HG02885 (cell line): Measurements from ENCODE around the gene APOL4.
"Not testable (repeated sequence)": the region's sequence is repeated elsewhere in the genome, so short reads cannot be mapped to it uniquely, and the experiment has no call there.

Experiments used
- ATAC-seq: cut with Tn5 transposase; IDR thresholded peaks from one replicate; pipeline ENCODE4 v1.9.1; 2021; ENCODE audit warnings: mild to moderate bottlenecking; ENCODE audit not compliant: unreplicated experiment, poor library complexity

The APOL4 gene, protein sequence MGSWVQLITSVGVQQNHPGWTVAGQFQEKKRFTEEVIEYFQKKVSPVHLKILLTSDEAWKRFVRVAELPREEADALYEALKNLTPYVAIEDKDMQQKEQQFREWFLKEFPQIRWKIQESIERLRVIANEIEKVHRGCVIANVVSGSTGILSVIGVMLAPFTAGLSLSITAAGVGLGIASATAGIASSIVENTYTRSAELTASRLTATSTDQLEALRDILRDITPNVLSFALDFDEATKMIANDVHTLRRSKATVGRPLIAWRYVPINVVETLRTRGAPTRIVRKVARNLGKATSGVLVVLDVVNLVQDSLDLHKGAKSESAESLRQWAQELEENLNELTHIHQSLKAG

DNA sequence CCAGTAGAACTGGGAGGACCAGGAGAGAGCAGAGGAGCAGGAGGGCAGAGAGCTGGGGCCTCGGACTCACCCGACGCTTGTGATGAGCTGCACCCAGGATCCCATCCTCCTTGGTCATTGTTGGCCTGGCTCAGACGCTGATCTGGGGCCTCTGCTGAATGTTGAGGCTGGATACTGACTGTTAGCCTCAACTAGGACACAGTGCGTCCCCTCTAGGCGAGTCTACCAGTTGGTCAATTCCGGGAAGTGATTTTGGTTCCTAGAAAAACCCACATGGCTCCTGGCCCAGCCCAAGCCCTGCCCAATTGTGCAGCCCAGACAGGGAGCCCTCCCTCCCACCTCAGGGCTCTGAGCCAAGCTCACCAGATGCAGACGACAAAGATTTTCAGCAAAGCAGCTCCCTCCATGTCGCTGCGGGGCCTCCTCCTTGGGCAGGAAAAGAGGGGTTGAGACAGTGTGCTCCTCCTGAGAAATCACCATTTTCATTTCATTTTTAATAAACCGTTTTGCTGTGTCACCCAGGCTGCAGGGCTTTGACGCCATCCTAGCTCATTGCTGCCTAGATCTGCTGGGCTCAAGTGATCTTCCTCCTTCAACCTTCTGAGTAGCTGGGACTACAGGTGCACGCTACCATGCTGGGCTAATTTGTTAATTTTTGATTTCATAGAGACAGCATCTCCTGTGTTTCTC lies at the start of gene APOL4:
APOL4 (minus strand) TSS at position 180 of the 690 bp plus-strand sequence; CDS start at position 105, 75 bp downstream.
- no peak for ATAC-seq

DNA sequence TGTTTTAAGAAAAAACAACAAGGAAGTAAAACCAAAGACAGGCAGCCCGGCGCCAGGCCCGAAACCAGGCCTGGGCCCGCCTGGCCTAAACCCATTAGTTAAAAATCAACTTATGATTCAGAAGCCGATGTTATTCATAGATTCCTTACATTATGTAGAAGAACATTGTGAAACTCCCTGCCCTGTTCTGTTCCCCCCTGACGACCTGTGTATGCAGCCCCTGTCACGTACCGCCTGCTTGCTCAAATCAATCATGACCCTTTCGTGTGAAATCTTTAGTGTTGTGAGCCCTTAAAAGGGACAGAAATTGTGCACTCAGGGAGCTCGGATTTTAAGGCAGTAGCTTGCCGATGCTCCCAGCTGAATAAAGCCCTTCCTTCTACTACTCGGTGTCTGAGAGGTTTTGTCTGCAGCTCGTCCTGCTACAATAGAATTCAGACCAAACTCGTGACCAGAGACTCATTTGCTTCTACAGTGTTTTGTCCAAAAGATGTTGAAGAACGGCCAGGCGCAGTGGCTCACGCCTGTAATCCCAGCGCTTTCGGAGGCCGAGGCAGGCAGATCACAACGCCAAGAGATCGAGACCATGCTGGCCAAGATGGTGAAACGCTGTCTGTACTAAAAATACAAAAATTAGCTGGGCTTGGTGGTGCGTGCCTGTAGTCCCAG lies 48.8 kb upstream of the APOL4 start:
- not testable (repeated sequence) for ATAC-seq

DNA sequence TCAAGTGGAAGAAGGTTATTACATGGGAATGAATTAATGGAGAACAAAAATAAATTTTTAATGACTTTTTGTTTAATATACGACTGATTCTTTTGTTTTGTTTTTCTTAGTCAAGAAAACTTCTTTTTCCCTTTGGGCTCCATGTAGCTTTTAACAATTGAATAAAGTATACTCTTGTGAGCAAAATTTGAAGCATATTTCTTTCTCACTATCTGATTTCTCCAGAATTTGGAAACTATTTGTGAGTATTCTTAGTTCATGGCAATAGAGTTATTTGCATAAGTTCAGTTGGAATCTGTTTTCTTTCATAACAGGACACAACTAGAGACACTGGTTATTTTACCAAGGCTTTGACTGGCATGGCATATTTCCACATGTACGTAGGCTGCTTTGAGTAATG lies 47.6 kb upstream of the APOL4 start:
- no peak for ATAC-seq

DNA sequence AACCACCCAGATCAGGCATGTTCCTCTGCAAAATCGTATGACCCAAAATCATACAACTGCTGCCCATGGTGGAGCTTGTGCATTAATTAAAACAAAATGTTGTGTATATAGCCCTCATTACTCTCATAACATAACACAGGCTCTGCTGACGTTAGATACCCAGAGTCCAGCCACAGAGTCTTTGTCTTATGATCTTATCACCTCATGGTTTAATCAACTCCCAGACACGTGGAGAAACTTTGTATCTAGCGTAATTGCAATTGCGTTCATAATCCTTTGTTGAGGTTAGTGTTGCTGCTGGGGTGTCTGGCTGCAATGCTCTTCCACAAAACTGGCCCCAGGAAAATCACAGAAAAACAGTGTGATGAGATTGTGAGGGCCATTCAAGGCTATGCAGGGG lies 46.3 kb upstream of the APOL4 start:
- ATAC-seq, result no peak

DNA sequence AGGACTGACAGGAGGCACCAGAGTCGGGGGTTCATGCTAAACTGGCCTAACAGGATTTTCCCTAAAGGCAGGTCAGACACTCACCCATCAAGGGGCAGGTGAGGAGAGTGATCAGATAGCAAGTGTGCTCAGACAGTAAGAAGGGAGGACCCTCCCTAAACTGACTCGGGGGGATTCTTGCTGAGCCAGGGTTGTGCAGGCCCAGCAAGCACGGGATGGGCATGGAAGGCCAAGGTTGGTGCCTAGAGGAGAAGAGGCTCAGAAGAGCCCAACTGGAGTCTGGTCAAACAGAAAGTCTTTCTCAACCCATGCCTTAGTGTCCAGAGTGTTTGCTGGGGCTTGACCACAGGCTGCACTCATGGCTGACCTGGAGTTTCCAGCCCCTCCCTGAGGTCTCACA lies 45.1 kb upstream of the APOL4 start:
- no peak for ATAC-seq

DNA sequence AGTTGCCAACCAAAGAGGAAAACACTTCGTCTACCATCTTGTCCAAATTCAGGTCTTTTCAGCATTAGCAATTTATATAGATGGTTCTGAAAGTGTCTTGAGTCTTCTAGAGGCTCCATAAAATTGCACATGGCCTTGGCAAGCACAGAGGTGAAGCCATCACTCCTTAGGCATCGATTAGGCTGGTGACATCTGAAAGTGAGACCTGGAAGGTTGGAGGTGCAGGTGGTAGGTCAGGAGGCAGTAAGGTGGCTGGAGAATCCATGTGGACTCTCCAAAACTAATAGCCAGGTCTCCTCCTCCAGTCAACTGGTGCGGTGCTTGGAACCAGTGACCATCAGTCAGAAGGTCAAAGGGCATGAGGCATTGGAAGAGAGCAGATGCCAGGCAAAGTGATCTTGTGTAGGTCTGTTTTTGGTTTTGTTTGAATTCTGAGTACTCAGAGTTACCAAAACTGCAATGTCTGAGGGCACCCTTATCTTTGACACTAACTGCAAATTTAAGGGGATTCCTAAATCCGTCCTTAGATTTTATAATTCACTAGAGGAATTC lies 44.3 kb upstream of the APOL4 start:
- ATAC-seq, result no peak

DNA sequence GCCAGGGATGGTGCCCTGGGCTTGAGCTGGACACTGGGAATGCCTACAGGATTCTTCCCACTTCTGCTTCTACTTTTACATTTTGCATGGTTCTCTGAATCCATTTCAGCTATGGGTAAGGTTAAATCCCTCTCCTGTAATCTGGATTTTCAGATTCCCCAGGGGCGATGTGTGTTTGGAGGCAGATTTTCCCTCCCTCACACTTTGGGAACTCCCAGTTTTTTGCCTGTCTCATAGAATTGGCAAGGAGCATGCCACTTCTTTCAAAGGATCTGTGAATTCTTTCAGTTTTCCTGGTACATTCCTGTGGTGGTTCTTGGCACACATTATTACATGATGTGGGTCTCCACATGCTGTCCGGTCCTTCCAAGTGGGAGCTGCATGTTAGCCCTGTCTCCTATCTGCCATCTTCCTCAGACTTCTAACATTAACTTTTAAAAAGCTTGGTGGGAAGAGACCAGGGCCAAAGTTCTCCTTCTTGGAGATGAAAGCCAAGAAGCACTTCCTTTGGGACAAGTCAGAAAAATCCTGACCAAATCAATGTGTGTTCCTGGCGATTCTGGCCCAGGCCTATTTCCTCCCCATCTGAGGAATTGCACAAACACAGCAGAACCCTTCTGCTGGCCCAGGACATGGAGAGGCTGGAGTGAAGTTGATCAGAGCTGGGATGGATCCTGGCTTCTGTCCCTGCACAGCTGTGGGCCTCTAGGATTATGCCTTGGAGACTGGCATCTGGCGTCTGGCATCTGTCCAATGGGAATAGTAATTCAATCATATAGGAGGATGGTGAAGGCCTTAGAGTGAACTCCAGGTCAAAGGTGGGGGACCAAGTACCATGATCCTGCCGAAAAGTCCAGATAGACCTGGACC lies 43.1 kb upstream of the APOL4 start:
- ATAC-seq, result no peak

DNA sequence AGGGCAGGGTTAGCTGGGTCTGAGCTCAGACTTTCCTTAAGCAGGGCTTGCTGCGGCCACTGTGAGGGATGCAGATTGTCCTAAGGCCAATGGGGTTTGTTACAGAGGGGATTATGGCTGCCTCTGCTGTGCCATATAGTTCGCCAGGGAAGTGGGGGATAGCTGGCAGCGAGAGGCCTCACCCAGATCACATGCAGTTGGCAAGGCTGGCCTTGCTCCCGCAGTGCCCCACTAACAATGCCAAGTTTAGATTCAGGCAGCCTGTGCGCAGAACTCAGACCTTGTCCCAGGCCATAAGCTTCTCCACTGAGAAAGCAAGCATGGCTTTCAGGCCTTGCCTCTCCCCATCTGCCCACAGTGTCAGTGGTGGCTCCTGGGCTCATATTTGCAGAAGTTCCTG lies 42.4 kb upstream of the APOL4 start:
- no peak for ATAC-seq

DNA sequence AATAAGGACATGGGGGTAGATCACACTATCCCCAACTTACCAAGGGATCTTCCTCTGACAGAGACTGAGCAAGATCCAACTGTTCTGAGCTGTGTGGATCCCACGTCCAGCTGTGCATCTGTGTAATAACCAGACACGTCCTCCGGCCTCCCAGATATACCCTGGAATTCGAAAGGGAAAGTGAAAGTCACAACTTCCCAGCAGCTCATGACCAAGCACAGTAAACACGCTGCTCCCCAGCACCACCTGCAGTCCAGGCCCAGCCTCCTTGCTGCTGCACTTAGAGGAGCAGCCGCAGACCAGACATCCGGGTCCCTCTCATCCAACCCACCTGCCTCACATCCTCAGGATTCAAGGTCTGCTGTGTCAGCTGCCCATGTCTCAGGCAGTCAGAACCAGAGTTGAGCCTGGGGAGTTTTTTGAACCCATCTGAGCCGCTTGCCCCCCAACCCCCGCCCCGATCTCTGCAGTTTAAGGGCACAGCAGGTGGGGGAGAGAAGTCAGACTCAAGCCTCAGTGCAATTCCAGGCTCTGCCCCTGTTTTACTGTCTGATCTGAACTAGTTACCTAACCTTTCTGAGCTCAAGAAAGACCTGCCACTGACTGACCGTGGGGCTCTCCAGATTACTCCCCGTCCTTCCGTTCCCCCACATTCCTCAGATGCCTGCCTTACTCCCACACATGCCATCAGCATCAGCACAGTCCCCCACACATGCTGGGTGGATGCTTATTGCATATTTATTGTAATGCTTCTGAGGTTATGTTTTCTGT lies 38.0 kb upstream of the APOL4 start, which contains the start of gene APOL2:
APOL2 (minus strand) TSS at position 127 of the 771 bp plus-strand sequence. CDS start 6,365 bp downstream, outside the sequence.
- ATAC-seq, result peak; percentile 93

DNA sequence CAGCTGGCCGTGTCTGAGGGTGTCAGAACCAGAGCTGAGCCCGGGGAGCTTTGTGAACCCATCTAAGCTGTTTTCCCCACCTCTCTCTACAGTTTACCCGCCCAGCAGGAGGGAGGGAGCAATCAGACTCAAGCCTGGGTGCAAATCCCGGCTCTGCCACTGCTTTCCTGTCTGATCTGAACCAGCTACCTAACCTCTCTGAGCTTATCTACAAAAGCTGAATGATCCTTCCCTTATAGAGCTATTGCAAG lies 37.5 kb upstream of the APOL4 start:
- ATAC-seq, result peak; percentile 14

DNA sequence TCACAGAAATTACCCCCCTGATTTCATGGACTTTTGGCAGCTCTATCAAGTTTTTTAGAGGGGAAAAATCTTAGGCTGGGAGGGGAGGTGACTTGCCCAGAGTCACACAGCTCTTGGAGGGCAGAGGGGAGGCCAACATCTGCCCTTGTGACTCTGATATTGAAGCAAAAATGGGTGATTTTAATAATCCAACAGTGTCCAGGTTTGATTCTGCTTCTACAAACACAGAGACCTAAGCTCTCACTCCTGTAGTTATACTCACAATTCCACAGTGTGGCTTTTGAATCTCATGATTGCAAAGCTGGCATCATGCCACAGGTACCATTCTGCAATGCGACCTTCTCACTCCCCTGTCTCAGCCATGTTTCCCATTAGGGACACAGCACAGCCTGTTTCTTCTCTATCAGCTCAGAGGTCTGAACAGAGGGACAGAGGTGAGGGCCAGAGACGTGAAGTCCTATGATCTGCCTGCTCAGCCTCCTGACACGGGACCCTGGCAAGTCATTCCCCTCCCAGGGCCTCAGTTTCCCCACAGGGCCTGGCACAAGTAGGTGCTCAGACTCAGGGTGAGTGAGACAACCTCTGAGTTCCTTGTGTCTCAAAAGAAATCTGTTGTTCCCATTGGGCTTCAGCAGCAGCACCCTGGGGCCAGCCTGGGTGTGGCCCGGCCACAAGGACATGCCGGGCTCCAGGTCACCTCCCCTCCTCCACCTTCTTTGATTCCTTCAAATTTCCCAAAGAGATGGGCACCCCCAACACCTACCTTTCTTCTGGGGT lies 37.0 kb upstream of the APOL4 start:
- ATAC-seq, result no peak

DNA sequence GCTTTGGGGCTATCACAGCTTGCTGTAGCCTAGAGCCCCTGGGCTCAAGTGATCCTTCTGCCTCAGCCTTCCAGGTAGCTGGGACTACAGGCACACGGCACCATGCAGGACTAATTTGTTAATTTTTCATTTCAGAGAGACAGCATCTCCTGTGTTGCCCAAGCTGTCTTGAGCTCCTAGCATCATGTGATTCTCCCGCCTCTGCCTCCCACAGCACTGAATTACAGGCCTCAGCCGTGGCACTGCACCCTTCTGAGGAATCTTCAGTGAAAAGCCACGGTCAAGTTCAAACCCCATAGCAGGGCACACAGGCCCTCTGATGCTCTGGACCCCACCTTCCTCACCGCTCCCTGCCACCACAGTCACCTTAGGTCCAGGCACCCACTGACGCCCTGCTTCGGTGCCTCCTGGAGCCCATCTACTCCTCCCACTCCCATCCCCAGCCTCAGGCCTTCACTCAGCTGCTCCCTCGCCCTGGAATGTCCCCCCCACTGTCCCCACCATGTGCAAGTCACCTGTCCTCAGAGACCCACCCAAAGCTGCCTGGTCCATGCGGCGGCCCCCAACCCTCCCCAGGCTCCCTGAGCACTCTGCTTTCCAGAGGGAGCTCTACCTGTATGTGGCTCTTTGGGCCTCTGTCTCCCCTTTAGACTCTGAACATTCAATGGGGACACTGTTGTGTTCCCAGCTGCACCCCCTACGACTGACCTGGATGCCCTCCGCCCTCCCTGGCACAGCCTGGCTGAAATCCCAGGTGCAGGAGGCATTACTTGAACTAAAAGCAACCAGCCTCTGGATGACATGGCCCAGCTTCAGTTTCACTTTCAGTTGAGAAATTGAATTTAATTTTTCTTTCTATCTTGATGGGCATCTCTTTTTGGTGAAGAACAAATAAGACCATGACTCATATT lies 36.1 kb upstream of the APOL4 start:
- no peak for ATAC-seq

DNA sequence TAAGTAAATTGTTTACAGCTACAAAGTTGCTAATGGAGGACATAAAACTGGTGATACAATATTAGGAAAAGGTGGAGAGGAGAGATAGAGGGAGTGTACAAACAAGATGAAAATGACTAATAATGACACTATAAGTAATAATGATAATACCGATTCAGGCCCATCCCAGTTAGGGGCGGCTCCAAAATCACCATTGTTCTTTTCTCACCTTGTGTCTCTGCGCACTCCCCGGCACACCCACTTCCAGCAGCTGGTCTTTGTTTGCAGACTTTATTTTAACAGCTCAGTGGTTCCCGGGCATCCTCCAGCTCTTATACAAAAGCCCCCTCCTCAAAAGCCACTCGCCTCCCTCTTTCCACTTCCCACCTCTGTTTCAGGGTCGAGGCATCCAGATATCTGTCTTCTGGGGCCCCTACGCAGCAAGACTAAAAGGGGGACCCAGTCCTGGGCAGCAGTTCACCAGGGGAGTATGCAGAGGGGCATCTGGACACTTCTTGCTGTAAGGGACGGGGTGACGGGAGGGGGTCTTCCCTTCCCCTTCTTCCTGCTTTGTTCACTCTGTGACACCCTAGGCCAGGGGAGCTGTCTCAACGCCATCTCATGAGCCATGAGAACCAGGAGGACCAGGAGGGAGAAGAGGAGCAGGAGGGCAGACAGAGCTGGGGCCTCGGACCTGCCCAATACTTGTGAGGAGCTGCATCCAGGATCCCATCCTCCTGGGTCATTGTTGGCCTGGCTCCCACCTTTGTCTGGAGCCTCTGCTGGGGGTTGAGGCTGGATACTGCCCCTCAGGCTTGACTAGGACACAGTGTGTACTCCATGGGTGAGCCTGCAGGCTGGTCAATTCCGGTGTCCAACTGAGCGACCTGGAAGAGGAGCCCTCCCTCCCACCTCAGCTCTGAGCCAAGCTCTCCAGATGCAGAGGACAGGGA lies 35.0 kb upstream of the APOL4 start:
- no peak for ATAC-seq

DNA sequence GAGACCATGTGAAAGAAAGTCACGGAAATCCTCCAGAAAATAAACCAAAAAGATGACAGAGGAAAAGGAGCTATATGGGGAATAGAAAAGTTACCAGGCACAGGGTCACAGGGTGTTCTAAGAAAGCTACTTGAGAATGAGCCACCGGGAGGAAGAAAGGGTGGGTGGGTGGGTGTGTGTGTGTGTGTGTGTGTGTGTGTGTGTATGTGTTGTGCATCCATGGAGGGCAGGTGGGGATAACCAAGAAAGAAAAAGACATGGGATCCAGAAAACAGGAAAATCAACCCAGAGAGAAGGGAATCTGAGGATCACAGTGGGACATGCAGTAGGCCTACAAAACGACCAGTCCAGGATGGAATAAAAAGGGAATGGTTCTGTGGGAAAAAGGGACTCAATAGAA lies 34.0 kb upstream of the APOL4 start:
- ATAC-seq, result no peak

DNA sequence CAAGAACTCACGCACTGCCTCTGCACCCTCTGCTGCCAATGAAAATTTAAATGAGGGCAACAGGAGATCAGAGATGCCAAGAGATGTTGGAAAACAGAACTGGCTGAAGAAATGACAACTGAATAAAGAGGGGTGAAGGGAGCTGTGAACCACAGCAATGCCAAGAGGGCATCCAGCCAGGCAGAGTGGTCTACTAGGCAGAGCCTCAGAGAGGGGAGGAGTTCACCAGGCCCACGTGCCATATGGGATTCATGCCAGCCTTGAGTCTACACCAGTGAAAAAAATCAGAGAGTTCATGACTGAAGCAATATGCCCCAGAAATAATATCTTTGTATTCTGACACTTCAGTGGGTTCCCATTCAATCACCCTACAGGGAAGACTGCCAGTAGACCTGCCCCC lies 33.3 kb upstream of the APOL4 start:
- ATAC-seq, result no peak

DNA sequence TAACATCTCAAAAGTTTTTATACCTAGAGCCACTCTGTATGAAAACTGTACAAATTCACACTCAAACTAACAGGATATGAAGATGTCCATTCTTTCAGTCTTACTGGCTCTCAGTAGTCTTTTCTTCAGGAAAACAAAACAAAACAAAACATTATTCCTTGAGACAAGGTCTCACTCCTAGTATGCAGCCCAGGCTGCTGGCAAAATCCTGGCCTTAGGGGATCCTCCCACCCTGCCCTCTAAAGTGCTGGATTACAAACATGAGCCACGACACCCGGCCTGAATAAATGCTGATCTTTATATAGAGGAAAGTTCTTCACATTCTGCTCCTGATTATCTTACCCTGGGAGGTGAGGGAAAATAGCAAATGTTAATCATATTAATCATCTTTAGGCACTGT lies 32.6 kb upstream of the APOL4 start:
- ATAC-seq, result no peak

DNA sequence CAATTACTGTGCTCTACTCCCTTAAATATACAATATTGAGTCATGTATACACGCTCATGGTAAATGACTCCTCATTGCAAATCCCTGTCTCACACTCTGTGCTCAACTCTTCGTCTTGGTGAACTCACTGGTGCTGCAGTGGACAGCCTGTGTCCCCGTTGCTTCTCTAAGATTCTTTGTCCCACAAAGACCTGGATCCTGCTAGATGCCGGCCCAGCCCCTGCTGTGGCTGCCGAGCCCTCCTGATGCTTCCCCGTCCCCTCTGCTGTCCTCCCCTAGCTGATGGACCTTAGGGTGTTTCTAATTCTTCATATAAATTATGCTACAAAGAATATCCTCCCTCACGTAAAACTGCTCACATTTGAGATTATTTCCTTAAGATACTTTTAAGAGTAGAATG lies 32.2 kb upstream of the APOL4 start:
- no peak for ATAC-seq
